GM21390 (cell line): ENCODE data around the gene FHIT.

Experiments
- ATAC-seq: cut with Tn5 transposase; IDR thresholded peaks from one replicate; pipeline ENCODE4 v1.9.1; 2021; ENCODE audit not compliant: unreplicated experiment

FHIT gene

GRCh38 chr3:60657972-60658371, 593.3 kb downstream of the FHIT start:
- ATAC-seq: peak; percentile 91

GRCh38 chr3:60652829-60653228, 598.4 kb downstream of the FHIT start:
- ATAC-seq: no peak

GRCh38 chr3:60651799-60652198, 599.5 kb downstream of the FHIT start:
- no peak for ATAC-seq

DNA sequence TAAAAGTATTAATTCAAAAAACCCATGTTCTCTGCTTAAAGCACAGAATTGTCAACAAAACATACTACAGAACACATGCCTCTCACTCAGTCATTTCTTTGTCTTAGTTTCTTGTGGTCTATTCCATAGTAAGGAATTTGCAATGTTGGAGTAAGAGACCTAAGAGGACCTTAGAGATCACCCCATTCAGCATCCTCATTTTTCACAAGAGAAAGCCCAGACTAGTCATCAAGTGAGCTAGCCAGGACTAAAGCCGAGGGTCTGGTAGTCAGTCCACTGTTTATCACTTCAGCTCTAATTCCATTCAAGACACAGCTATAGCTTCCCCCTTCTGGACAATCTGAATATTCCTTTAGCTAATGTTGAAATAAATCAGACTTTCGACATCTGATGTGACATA, 601.1 kb downstream of the FHIT start:
- ATAC-seq: no peak

GRCh38 chr3:60645801-60646200, 605.5 kb downstream of the FHIT start:
- ATAC-seq: no peak

- no peak for ATAC-seq
These were observed 607.4 kb downstream of the FHIT start for GRCh38 chr3:60643831-60644230.

GRCh38 chr3:60641354-60641753, 609.9 kb downstream of the FHIT start:
- no peak for ATAC-seq

DNA sequence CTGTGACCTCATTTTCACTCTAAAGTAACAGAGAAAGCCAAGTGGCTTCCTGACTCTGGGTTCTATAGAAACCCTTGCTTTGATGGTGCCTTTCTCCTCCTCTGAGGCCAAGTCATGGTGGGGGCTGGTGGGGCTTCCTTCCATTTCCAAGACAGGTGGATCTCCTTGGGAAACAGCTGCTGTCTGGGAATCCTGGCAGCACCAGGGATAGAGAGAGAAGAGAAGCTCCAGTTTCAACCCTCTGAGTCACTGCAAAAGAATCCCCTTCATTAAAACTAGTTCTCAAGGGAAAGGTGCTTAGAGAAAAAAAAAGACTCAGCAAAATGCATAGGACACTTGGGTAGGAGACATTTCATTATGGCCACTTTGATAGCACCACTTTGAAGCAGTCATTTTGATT, 614.4 kb downstream of the FHIT start:
- no peak for ATAC-seq

DNA sequence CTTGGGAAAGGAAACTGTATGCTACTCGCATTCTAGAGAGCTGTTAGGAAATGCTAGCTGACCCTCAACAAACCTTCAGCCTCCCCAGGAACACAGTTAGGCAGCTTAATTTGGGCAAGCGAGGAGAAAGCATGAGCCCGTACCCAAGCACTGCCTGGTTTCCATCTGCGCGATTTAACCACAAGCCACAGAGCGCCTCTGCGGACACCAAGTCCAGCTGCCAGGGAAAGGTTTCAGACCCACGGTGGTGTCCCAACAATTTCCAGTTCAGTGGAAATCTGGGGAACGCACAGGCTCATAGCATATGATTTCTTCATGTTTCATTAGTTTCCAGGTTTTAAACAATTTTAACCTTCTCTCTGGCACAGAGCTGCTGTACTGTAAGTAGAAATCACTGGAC, 617.6 kb downstream of the FHIT start:
- ATAC-seq: no peak

DNA sequence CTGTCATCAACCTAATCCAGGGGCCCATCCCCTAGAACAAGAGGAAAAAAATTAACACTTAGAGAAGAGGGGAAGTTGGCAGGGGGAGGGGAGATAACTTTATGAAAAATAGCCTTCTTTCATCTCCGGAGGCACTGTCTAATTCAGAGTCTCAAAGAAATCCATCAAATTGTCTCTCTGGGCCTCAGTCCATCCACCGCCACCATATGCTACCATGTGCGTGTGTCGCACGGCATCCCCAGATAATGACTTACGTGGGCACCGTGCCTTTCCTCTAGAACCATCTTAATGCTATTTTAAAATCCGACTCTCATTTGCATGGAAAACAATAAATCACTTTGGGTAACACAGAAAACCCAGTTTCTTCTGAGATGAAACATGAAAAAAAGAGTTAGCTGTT, 619.7 kb downstream of the FHIT start:
- ATAC-seq: no peak

DNA sequence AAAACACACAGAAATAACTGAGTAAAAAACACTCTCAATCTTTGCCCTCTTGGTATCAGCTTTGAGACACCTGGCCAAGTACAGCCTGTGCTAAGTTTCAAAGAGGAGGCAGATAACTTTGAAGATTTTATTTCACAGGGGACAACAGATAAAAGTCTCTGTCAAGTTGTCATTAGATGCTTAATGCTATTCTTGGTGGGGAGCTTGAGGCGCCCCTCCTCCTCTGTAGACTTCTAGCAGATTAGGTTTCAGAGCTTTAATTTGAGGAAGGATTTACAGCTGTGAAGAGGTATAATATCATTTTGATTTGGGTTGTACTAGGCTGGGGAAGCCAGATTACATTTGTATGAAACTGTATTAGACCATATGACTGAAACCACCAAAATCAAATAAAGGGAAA, 620.3 kb downstream of the FHIT start:
- ATAC-seq: no peak

- ATAC-seq: no peak
These were observed 621.4 kb downstream of the FHIT start for GRCh38 chr3:60629816-60630215.

- no peak for ATAC-seq
These were observed 628.9 kb downstream of the FHIT start for GRCh38 chr3:60622349-60622748.

DNA sequence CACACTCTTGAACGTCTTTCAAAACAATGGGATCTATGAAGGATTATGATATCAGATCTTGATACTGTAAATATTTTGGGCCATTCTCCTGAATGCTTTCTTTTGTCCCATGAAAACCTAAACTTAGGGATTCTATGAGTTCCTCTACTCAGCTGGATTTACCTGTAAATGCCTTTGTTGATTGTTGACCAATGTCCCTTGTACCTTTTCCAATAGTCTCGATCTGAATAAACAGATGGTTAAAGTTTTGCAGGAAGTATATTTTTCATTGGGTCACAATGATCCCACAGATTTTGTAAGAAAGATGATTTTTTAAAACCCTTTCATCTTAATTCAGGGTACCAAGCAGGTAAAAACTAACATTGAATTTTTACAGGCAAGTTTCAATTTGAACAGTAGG, 634.1 kb downstream of the FHIT start:
- ATAC-seq: no peak

- ATAC-seq: no peak
These were observed 637.4 kb downstream of the FHIT start for GRCh38 chr3:60613769-60614303.

- no peak for ATAC-seq
These were observed 640.7 kb downstream of the FHIT start for GRCh38 chr3:60610441-60611112.

DNA sequence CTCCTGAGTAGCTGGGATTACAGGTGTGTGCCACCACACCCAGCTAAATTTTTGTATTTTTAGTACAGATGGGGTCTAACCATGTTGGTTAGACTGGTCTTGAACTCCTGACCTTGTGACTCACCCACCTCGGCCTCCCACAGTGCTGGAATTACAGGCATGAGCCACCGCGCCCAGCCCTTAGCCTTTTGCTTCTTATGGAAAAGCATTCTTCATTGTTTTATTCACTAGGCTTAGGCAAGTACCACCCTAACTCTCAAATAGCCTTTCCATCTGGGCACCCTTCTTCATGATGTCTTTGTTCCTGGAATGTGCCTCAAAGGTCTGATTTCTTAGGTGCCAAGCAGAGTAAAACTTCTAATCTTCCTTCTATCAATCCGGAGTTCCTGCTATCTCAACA, 641.8 kb downstream of the FHIT start:
- no peak for ATAC-seq

DNA sequence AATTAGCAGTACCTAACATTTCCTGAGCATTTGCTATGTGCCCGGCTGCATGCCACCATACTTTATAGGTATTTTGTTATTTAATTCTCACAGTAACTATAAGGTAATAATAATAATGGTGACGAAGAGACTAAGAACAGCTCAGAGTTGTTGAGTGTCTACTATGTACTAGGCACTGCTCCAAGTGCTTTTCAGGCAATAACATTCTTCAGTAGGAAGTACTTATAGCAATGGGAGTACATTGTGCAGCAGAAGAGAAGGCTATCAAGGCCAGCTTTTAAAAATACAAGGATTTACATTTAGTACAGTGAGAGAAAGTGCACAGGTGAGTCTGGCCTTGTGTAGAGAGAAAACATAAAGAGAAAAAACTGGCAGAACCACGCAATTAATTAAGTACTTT, 647.4 kb downstream of the FHIT start:
- no peak for ATAC-seq

GRCh38 chr3:60600848-60601247, 650.4 kb downstream of the FHIT start:
- ATAC-seq: no peak

DNA sequence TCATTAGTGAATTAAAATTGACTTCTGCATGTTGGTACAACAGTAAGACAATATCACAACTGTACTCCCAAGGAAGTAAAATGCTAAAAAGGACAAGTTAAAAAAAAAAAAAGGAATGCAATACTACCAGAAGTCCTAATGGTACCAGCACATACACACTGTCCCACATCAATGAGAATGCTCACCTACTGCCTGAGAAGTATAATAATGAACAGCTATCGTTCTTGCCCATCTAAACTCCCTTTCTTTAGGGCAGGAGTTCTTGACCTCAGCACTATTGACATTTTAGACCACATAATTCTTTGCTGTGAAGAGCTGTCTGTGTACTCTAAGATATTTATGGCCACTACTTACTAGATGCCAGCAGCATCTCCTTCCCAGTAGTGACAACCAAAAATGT, 651.7 kb downstream of the FHIT start:
- ATAC-seq: no peak

- ATAC-seq: no peak
These were observed 652.6 kb downstream of the FHIT start for GRCh38 chr3:60598671-60599070.

DNA sequence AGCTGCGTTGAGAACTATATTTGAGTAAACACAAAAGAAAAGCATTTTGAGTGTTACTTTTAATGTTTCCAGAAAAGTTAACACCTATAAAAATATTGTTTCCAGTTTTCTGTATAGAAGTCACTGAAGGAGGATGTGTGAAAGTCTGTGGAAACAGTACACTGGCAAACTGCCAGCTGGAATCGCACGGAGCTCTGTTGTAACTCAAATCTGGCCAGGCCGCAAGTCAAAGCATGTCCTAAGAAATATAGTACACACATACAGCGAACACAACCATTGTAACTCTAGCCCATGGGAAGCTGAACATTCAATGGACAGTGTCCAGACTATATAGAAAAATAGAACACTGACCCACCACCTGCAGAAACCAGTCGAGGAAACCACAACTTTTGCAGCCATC, 657.2 kb downstream of the FHIT start:
- ATAC-seq: no peak

GRCh38 chr3:60591267-60591666, 660.0 kb downstream of the FHIT start:
- ATAC-seq: no peak
